CD4-positive, CD25-positive, alpha-beta regulatory T cell (primary cell): ENCODE data around the gene LRRC49. TPM values are rescaled to one million over a fixed set of nuclear protein-coding genes. Genes with fewer than 3 reads are reported as not detected.
A peak's percentile ranks its signal among the peaks of the same experiment; 100 is the strongest.

Experiments
- ATAC-seq, 2 donors: fragments of 150-1000 bp; cut with Tn5 transposase; one replicate each; pipeline ENCODE4 v1.10.0; 2021; ENCODE audit warnings: low read depth in 2 of 2, moderate number of reproducible peaks in 2 of 2, moderate library complexity in 1 of 2
- DNase-seq, 3 donors: peaks; one replicate each; pipeline versions ENCODE4 v3.0.0 to v3.0.0-alpha.2; 2012 to 2022; ENCODE audit warnings: mixed read lengths in 1 of 3
- H3K27ac ChIP-seq: one replicate; pipeline ENCODE4 v1.7.0; 2013; ENCODE audit warnings: mild to moderate bottlenecking, low read length; ENCODE audit not compliant: insufficient read depth, poor library complexity, severe bottlenecking
- H3K27me3 ChIP-seq: one replicate; pipeline ENCODE4 v1.7.0; 2013; ENCODE audit warnings: low read length; ENCODE audit not compliant: control insufficient read depth, insufficient read depth
- H3K36me3 ChIP-seq: one replicate; pipeline ENCODE4 v1.7.0; 2013; ENCODE audit warnings: mild to moderate bottlenecking, low read length, moderate library complexity; ENCODE audit not compliant: control insufficient read depth, insufficient read depth
- H3K4me1 ChIP-seq: 2 replicates; pipeline ENCODE4 v1.7.0; 2013; ENCODE audit warnings: mild to moderate bottlenecking, low read length; ENCODE audit not compliant: insufficient read depth, control insufficient read depth, poor library complexity, severe bottlenecking
- H3K4me3 ChIP-seq: one replicate; pipeline ENCODE4 v1.7.0; 2013; ENCODE audit warnings: low read depth, mild to moderate bottlenecking, low read length, moderate library complexity
- H3K9me3 ChIP-seq, 2 experiments: 1 replicate in 1 of 2; 2 replicates in 1 of 2; pipeline ENCODE4 v1.7.0; 2013; ENCODE audit warnings: low read length in 2 of 2, mild to moderate bottlenecking in 1 of 2, moderate library complexity in 1 of 2; ENCODE audit not compliant: control insufficient read depth in 2 of 2
- H3K27ac Mint-ChIP-seq, 3 donors: one replicate each; pipeline ENCODE4 v1.8.0; 2020 to 2022; ENCODE audit warnings: mild to moderate bottlenecking in 3 of 3, mixed read lengths in 3 of 3, moderate library complexity in 2 of 3
- H3K27me3 Mint-ChIP-seq: one replicate; pipeline ENCODE4 v1.8.0; 2022; ENCODE audit warnings: mild to moderate bottlenecking, mixed read lengths
- H3K36me3 Mint-ChIP-seq: one replicate; pipeline ENCODE4 v1.8.0; 2020; ENCODE audit warnings: mixed read lengths
- H3K4me1 Mint-ChIP-seq, 4 donors: one replicate each; pipeline ENCODE4 v1.8.0; 2020 to 2022; ENCODE audit warnings: mixed read lengths in 4 of 4, mild to moderate bottlenecking in 1 of 4
- H3K4me3 Mint-ChIP-seq, 4 donors: one replicate each; pipeline ENCODE4 v1.8.0; 2020 to 2022; ENCODE audit warnings: mild to moderate bottlenecking in 4 of 4, mixed read lengths in 4 of 4, moderate library complexity in 3 of 4
- H3K9me3 Mint-ChIP-seq, 7 donors: one replicate each; pipeline ENCODE4 v1.8.0; 2020 to 2022; ENCODE audit warnings: mixed read lengths in 7 of 7, mild to moderate bottlenecking in 3 of 7, moderate library complexity in 2 of 7
- polyA plus RNA-seq, 4 donors: library from polyadenylated mRNA; unstranded; fragments of 300-500 nt; fragmentation: Illumina TruSeq; gene quantifications; one replicate each; pipeline ENCODE4 v1.2.3, GENCODE V29; 2021
- total RNA-seq: library from RNA; stranded (reverse); gene quantifications from one replicate; pipeline ENCODE4 v1.2.3, GENCODE V29; 2022

LRRC49 gene
- total and polyA plus RNA-seq, 5 donors from 2014 or later, result 0.34 TPM; not detected in 4

DNA sequence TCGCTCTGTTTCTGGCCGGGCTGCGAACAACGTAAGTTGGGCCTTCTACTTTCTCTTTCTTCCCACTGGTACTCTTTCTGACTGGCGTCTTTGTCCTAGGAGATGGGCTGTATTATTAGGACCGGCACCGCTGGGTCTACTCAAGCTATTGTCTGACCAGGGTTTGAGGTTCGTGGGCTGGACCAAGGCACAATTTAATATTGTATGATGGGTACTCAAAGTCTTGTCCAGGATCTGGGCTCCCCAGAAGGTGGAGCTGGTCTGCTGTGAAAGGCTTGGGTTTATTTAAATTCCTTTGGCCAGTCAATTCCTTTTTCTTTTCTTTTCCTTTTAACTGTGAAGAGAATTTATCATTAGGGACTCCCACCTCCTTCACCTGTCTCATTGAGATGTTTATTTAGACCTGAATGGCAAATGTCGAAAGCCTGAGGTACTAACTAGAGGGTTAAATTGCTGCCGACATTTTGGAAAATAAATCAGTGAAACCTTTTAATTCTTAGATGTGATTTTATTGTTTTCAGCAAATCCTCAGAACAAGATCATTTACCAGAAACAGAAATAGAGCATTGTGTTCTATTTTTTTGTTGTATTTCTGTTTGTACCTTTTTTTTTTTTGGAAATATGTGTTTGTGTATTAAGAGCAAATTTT is 410 bp downstream of the LRRC49 start:
- Mint-ChIP-seq H3K27ac (peak overlapping the region in 1 of 3 donors; percentile 38), H3K27me3 (peaks cover 63% of the 10 kb centered on the region), H3K4me3 (peak overlapping the region; percentile 52 to 79 (median 77)), H3K9me3 (peaks cover 0 to 7% (median 0%) of the 10 kb centered on the region in 7 donors), H3K36me3 (no peaks in the 10 kb centered on the region), H3K4me1 (peaks cover 0 to 14% (median 9%) of the 10 kb centered on the region in 4 donors)
- Histone ChIP-seq H3K27ac (no peak overlapping the region), H3K4me3 (peak overlapping the region; percentile 65), H3K4me1 (peaks cover 13% of the 10 kb centered on the region), H3K9me3 (no peaks in the 10 kb centered on the region), H3K27me3 (peaks cover 22% of the 10 kb centered on the region), H3K36me3 (no peaks in the 10 kb centered on the region)
- ATAC-seq (no peak), DNase-seq (no peak)

DNA sequence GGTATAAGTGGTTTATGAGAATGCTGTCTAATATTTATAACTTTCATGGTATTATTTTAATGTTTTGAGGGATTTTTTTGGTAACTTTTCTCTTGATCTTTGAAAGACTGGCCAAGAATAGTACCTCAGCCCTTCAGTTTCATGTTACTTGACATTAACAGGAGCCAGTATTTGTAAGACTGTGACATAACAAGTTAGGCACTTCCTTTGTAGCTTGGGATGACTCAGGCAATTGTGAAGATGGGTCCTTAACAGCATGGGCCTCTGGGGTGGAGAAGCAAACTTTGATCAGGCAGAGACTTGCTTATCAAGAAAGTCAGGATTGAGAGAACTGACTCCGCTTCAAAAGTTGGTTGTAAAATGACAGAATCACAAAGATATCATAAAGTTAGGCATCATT is 9.5 kb downstream of the LRRC49 start:
- no peak overlapping the region for H3K4me3 Mint-ChIP-seq
- H3K27ac ChIP-seq, result no peak overlapping the region
- ATAC-seq (no peak), DNase-seq (no peak)
- peaks cover 0 to 6% (median 0%) of the 10 kb centered on the region in 7 donors for H3K9me3 Mint-ChIP-seq
- no peaks in the 10 kb centered on the region for H3K36me3 ChIP-seq
- no peak overlapping the region for H3K27ac Mint-ChIP-seq
- peaks cover 9% of the 10 kb centered on the region for H3K27me3 ChIP-seq
- no peaks in the 10 kb centered on the region for H3K4me1 Mint-ChIP-seq
- H3K9me3 ChIP-seq, result no peaks in the 10 kb centered on the region
- H3K4me3 ChIP-seq, result no peak overlapping the region
- H3K36me3 Mint-ChIP-seq, result no peaks in the 10 kb centered on the region
- peaks cover 15% of the 10 kb centered on the region for H3K27me3 Mint-ChIP-seq
- no peaks in the 10 kb centered on the region for H3K4me1 ChIP-seq

DNA sequence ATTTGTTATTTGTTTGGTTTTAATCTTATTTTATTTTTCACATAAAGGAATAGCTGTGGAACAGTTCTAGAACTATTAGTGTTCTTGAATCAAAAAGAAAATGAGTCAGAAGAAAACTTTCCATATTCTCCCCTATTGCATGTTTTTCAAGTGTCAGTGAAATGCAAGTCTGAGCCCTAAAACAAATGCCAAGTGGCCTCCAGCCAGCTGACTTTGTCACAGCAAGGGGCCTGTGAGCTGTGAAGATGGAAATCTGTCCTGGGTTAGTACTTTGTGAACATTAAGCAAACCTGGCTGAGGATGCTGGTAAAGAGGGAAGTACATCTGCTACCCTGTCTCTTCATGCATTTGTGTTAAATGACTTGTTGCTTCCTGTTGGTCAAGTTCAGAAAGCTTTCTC is 14.2 kb downstream of the LRRC49 start:
- H3K4me3 ChIP-seq, result no peak overlapping the region
- H3K27ac ChIP-seq, result no peak overlapping the region
- DNase-seq (no peak), ATAC-seq (no peak)
- Mint-ChIP-seq H3K9me3 (peaks cover 2 to 26% (median 4%) of the 10 kb centered on the region in 7 donors), H3K27ac (no peak overlapping the region), H3K27me3 (peaks cover 7% of the 10 kb centered on the region), H3K36me3 (no peaks in the 10 kb centered on the region), H3K4me3 (no peak overlapping the region), H3K4me1 (no peaks in the 10 kb centered on the region)
- peaks cover 11 to 13% of the 10 kb centered on the region in 2 experiments for H3K9me3 ChIP-seq
- H3K4me1 ChIP-seq, result no peaks in the 10 kb centered on the region
- peaks cover 5% of the 10 kb centered on the region for H3K27me3 ChIP-seq
- H3K36me3 ChIP-seq, result no peaks in the 10 kb centered on the region

DNA sequence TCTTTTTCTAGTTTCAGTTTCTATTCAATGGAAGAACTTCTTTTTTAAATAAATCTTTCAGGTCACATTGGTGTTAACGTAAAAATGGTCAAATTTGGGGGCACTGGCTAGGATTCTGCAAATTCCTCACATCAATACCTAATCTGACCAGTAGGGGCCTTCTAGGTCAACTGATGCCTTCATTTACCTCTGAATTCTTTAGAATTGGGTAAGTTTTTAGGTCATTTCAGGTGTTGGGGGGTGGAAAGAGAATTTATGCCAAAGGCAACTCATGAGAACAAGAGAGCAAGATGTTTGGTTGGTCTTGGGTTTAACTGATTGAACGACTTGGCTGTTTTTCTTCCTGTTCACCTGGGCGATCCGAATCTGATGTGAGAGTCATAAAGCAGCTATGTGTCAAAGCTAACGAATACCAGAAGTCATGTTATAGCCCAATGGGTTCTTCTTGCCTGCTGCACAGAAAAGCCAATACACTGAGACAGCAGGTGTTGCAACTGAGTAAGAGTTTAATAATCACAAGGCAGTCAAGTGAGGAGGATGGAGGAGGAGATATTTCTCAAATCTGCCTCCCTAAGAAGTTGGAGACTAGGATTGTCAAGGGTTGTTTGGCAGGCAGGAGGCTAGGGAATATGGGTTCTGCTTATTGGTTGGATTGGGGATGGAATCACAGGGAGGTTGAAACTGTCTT is 15.3 kb downstream of the LRRC49 start:
- no peak overlapping the region for H3K4me3 Mint-ChIP-seq
- Histone ChIP-seq H3K27me3 (peaks cover 2% of the 10 kb centered on the region), H3K9me3 (peaks cover 11 to 13% of the 10 kb centered on the region in 2 experiments), H3K27ac (no peak overlapping the region), H3K4me1 (no peaks in the 10 kb centered on the region), H3K4me3 (no peak overlapping the region), H3K36me3 (no peaks in the 10 kb centered on the region)
- H3K4me1 Mint-ChIP-seq, result no peaks in the 10 kb centered on the region
- H3K36me3 Mint-ChIP-seq, result no peaks in the 10 kb centered on the region
- peaks cover 2 to 26% (median 4%) of the 10 kb centered on the region in 7 donors for H3K9me3 Mint-ChIP-seq
- no peak for DNase-seq
- no peak overlapping the region for H3K27ac Mint-ChIP-seq
- H3K27me3 Mint-ChIP-seq, result no peaks in the 10 kb centered on the region
- no peak for ATAC-seq

DNA sequence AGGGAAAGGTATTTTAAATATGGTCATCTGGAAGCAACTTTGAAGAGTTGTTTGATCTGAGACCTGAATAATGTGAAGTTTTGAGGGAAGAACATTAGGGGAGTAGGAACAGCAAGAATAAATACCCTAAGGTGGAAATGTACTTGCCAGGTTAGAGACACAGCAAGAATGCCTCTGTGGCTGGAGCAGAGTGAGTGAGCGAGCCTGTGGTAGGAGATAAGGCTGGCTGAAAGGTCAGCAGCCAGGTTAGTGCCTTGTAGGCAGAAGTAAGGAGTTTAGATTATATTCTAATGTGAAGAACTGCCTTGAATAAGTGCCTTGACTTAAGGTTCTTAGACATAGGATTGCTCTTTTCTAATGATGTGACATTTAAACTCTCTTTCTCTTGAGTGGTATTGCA is 18.3 kb downstream of the LRRC49 start:
- Mint-ChIP-seq H3K4me1 (no peaks in the 10 kb centered on the region), H3K4me3 (no peak overlapping the region), H3K27me3 (no peaks in the 10 kb centered on the region), H3K27ac (no peak overlapping the region), H3K36me3 (no peaks in the 10 kb centered on the region), H3K9me3 (peaks cover 2 to 26% (median 6%) of the 10 kb centered on the region in 7 donors)
- H3K27me3 ChIP-seq, result peaks cover 2% of the 10 kb centered on the region
- H3K9me3 ChIP-seq, result peaks cover 11 to 13% of the 10 kb centered on the region in 2 experiments
- no peak for ATAC-seq
- H3K4me1 ChIP-seq, result no peaks in the 10 kb centered on the region
- no peak overlapping the region for H3K27ac ChIP-seq
- DNase-seq, result no peak
- H3K36me3 ChIP-seq, result no peaks in the 10 kb centered on the region
- H3K4me3 ChIP-seq, result no peak overlapping the region

DNA sequence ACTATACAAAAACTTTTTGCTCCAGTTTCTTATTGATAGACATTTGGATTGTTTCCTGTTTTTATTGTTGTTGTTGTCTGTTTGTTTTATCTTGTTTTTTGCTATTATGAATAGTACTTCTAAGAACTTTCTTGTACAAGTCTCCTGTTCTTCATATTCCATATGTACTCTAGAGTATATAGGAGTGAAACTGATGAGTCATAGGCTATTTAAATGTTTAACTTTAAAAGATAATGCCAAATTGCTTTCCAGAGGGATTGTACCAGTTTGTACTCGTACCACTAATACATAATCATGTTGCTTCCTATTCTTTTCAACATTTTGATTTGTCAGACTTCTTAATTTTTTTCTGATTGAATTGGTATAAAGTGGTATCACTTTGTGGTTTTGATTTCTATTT is 19.6 kb downstream of the LRRC49 start:
- DNase-seq, result no peak
- Histone ChIP-seq H3K27ac (no peak overlapping the region), H3K4me3 (no peak overlapping the region), H3K4me1 (no peaks in the 10 kb centered on the region), H3K36me3 (no peaks in the 10 kb centered on the region), H3K27me3 (peaks cover 2% of the 10 kb centered on the region), H3K9me3 (peaks cover 11 to 13% of the 10 kb centered on the region in 2 experiments)
- Mint-ChIP-seq H3K9me3 (peaks cover 2 to 19% (median 6%) of the 10 kb centered on the region in 7 donors), H3K27me3 (no peaks in the 10 kb centered on the region), H3K4me1 (no peaks in the 10 kb centered on the region), H3K4me3 (no peak overlapping the region), H3K27ac (no peak overlapping the region), H3K36me3 (no peaks in the 10 kb centered on the region)
- ATAC-seq, result no peak

DNA sequence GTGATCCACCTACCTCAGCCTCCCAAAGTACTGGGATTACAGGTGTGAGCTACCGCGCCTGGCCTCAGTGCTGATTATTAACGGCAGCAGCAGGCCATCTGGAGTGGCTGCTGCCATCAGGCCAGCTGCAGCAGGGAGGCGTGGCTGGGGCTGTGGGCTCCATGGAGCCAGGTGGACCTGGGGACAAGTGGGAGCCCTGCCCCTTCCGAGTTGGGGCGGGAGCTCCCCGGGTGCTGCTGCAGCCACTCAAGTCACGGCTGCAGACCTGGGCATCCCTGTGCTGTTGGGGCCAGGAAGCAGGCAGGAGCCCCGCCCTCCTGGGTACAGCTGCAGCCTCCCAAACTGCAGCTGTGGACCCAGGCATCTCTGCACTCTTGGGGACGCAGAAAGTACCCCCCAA is 23.9 kb downstream of the LRRC49 start:
- no peaks in the 10 kb centered on the region for H3K36me3 Mint-ChIP-seq
- peaks cover 11% of the 10 kb centered on the region for H3K27me3 Mint-ChIP-seq
- H3K4me3 Mint-ChIP-seq, result no peak overlapping the region
- H3K4me3 ChIP-seq, result no peak overlapping the region
- no peaks in the 10 kb centered on the region for H3K4me1 ChIP-seq
- no peaks in the 10 kb centered on the region for H3K9me3 ChIP-seq
- ATAC-seq (no peak), DNase-seq (no peak)
- H3K9me3 Mint-ChIP-seq, result peaks cover 0 to 5% (median 0%) of the 10 kb centered on the region in 7 donors
- no peak overlapping the region for H3K27ac ChIP-seq
- no peaks in the 10 kb centered on the region for H3K4me1 Mint-ChIP-seq
- H3K27ac Mint-ChIP-seq, result no peak overlapping the region
- no peaks in the 10 kb centered on the region for H3K36me3 ChIP-seq
- peaks cover 3% of the 10 kb centered on the region for H3K27me3 ChIP-seq

DNA sequence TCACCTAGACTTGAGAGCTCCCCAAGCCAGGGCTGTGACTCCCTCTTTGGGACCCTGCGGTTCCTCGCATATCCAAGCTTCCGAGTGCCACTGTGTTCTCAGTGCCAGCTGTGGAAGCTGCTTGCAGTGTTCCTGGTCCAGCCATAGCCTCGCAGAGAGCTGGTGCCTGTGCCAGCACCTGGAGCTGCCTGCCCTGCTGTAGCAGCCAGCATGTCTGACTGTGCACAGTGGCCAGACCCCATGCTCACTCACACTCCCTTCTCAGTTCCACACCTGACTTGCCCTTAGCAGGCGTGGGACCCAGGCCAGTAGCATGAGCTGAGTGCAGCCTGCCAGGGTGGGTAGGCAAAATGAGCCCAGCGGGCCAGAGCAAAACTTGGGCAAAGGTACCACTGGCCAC is 25.3 kb downstream of the LRRC49 start:
- no peak overlapping the region for H3K27ac ChIP-seq
- Mint-ChIP-seq H3K27ac (no peak overlapping the region), H3K27me3 (peaks cover 11% of the 10 kb centered on the region), H3K4me1 (no peaks in the 10 kb centered on the region), H3K9me3 (peaks cover 0 to 5% (median 2%) of the 10 kb centered on the region in 7 donors), H3K4me3 (no peak overlapping the region), H3K36me3 (no peaks in the 10 kb centered on the region)
- H3K4me3 ChIP-seq, result no peak overlapping the region
- peaks cover 3% of the 10 kb centered on the region for H3K27me3 ChIP-seq
- no peak for DNase-seq
- no peak for ATAC-seq
- H3K4me1 ChIP-seq, result no peaks in the 10 kb centered on the region
- H3K36me3 ChIP-seq, result no peaks in the 10 kb centered on the region
- H3K9me3 ChIP-seq, result no peaks in the 10 kb centered on the region
